Retinal pigment epithelial cell (primary cell): Measurements from ENCODE around the gene PLA2G6.

ENCODE experiments used
- DNase-seq: peaks from one replicate; pipeline ENCODE4 v3.0.0-alpha.2; 2010; ENCODE audit warnings: low read depth
- H3K4me3 ChIP-seq: 2 replicates; pipeline ENCODE4 v1.5.1; 2011; ENCODE audit warnings: mild to moderate bottlenecking, low read length, control low read depth, moderate library complexity
- CTCF ChIP-seq: conservative IDR thresholded peaks from 2 replicates; pipeline ENCODE4 v1.5.1; 2011; ENCODE audit warnings: low read depth, low read length, control low read depth, inconsistent platforms

The PLA2G6 gene

DNA sequence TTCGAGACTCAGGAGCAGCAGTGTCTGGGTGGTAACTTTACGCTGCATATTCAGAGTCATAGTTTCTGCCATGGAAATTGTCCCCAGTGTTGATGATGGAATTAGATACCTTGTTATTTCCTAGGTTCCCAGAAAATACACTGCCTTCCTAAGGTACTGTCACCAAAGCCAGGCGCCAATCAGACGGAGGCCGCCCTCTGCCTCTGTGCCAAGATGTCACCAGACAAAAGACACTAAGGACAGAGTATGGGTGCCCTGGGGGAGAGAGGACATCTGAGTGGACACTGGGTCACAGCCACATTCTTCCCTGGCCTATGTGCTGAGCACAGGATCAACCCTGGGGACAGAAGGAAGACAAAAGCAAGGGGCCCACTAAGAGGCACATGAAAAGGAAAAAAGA is 11.2 kb downstream of the PLA2G6 start:
- TF ChIP-seq CTCF: no peak
- no peak overlapping the region for H3K4me3 ChIP-seq
- DNase-seq: no peak

GRCh38 chr22:38169116-38169515 is 12.5 kb downstream of the PLA2G6 start:
- DNase-seq: no peak
- no peak overlapping the region for H3K4me3 ChIP-seq
- no peak for TF ChIP-seq CTCF

DNA sequence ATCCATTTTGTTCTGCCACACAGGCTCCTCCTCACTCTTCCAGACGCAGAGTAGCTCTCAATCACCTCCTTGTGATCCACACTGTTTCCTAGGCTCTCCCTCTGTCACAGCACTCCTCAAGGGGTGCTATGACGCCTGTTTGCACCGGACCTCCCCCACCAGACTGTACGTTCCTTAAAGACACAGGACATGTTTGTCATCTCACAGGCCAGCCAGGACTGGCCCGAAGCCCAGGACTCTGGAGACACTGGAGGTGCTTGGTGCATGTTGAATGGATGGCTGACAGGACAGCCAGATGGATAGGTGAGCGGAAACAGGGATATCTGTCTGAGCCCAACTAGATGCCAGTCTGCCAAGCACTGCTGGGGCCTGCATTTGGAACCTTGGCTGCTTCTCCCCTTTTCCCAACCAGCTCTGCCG is 13.6 kb downstream of the PLA2G6 start:
- DNase-seq: no peak

GRCh38 chr22:38165922-38166593 is 15.6 kb downstream of the PLA2G6 start:
- no peak for DNase-seq
- H3K4me3 ChIP-seq: no peak overlapping the region
- no peak for TF ChIP-seq CTCF

More for the DNA sequence above, 13.6 kb downstream of the PLA2G6 start:
- no peak overlapping the region for H3K4me3 ChIP-seq
- TF ChIP-seq CTCF: no peak

DNA sequence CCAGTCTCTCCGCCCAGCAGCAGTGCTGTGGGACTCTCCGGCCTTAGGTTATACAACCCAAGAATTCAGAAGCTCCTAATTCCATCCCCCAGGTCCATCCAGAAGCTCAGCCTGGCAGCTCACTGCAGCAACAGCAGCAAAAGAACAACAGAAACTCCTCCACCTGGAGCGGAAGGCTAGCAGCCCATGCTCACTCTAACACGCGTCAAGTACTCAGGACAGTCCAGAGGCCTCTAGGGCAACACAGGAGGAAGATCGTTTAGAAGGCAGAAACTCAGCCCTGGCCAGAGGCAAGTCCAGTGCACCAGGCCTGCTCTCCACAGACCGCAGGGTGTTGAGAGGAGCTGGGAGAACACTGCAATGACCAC is 17.1 kb downstream of the PLA2G6 start:
- H3K4me3 ChIP-seq: no peak overlapping the region
- no peak for DNase-seq
- no peak for TF ChIP-seq CTCF

GRCh38 chr22:38163844-38164550 is 17.6 kb downstream of the PLA2G6 start:
- no peak for DNase-seq
- no peak overlapping the region for H3K4me3 ChIP-seq
- TF ChIP-seq CTCF: no peak
